GM23338 (cell line): ENCODE data around the gene PRR14L. TPM values are rescaled to one million over a fixed set of nuclear protein-coding genes. Genes with fewer than 3 reads are reported as not detected.

Experiments used
- ATAC-seq: fragments of 200-7000 bp; cut with Tn5 transposase; 3 replicates; pipeline ENCODE4 v1.9.1; 2020
- DNase-seq: peaks from one replicate; pipeline ENCODE4 v3.0.0-alpha.2; 2015; ENCODE audit warnings: low spot score
- H2AFZ ChIP-seq: fragments of 200-600 bp; sonication (generic); 2 replicates; pipeline ENCODE4 v1.8.0; 2016; ENCODE audit warnings: antibody characterized with exemption, mild to moderate bottlenecking, moderate library complexity
- H3F3A ChIP-seq: fragments of 200-600 bp; sonication (generic); replicated peaks from 2 replicates; pipeline ENCODE4 v1.8.0; 2017; ENCODE audit warnings: antibody characterized with exemption, mixed run types, low read depth
- H3K27ac ChIP-seq: fragments of 200-600 bp; sonication (generic); 2 replicates; pipeline ENCODE4 v1.6.1; 2016; ENCODE audit warnings: low read depth
- H3K27me3 ChIP-seq: fragments of 200-600 bp; sonication (generic); 2 replicates; pipeline ENCODE4 v1.8.0; 2016; ENCODE audit warnings: mild to moderate bottlenecking, mixed run types, moderate library complexity; ENCODE audit not compliant: insufficient read depth
- H3K36me3 ChIP-seq: fragments of 200-600 bp; sonication (generic); 2 replicates; pipeline ENCODE4 v1.8.0; 2016; ENCODE audit warnings: mild to moderate bottlenecking; ENCODE audit not compliant: insufficient read depth
- H3K4me1 ChIP-seq: fragments of 200-600 bp; sonication (generic); 2 replicates; pipeline ENCODE4 v1.8.0; 2016; ENCODE audit warnings: mild to moderate bottlenecking, moderate library complexity; ENCODE audit not compliant: insufficient read depth
- H3K4me2 ChIP-seq: fragments of 200-600 bp; sonication (generic); 2 replicates; pipeline ENCODE4 v1.7.1; 2017; ENCODE audit warnings: mixed run types
- H3K4me3 ChIP-seq: fragments of 200-600 bp; sonication (generic); 2 replicates; pipeline ENCODE4 v1.6.1; 2016; ENCODE audit warnings: mixed run types
- H3K79me2 ChIP-seq: fragments of 200-600 bp; sonication (generic); replicated peaks from 2 replicates; pipeline ENCODE4 v1.8.0; 2017; ENCODE audit warnings: mild to moderate bottlenecking; ENCODE audit not compliant: insufficient read depth
- H3K9me2 ChIP-seq: fragments of 200-600 bp; sonication (generic); 2 replicates; pipeline ENCODE4 v1.8.0; 2017; ENCODE audit not compliant: insufficient read depth
- H4K20me1 ChIP-seq: fragments of 200-600 bp; sonication (generic); replicated peaks from 2 replicates; pipeline ENCODE4 v1.8.0; 2017; ENCODE audit warnings: mild to moderate bottlenecking; ENCODE audit not compliant: insufficient read depth
- H3K27ac Mint-ChIP-seq: 2 replicates; pipeline ENCODE4 v1.8.0; 2020; ENCODE audit warnings: inconsistent platforms, mild to moderate bottlenecking, moderate library complexity, mixed read lengths
- H3K27me3 Mint-ChIP-seq: 3 replicates; pipeline ENCODE4 v1.8.0; 2022; ENCODE audit warnings: low read depth, mild to moderate bottlenecking, moderate library complexity, mixed read lengths, inconsistent platforms; ENCODE audit not compliant: insufficient read depth, poor library complexity
- H3K36me3 Mint-ChIP-seq: 3 replicates; pipeline ENCODE4 v1.8.0; 2021; ENCODE audit warnings: low read depth, mild to moderate bottlenecking, inconsistent platforms, moderate library complexity, mixed read lengths
- H3K4me1 Mint-ChIP-seq: 3 replicates; pipeline ENCODE4 v1.8.0; 2020; ENCODE audit warnings: mild to moderate bottlenecking, inconsistent platforms, mixed read lengths
- H3K4me3 Mint-ChIP-seq: 3 replicates; pipeline ENCODE4 v1.8.0; 2021; ENCODE audit warnings: moderate library complexity, mild to moderate bottlenecking, inconsistent platforms, mixed read lengths
- H3K9me3 Mint-ChIP-seq: 3 replicates; pipeline ENCODE4 v1.8.0; 2020; ENCODE audit warnings: moderate library complexity, mild to moderate bottlenecking, inconsistent platforms, mixed read lengths
- CTCF ChIP-seq, 2 experiments: fragments of 200-600 bp in 1 of 2; sonication (generic) in 1 of 2; conservative IDR thresholded peaks; 2 replicates each; pipeline versions ENCODE4 v1.5.1 to v1.6.1; 2016 to 2017; ENCODE audit warnings: antibody characterized with exemption in 2 of 2, low read depth in 2 of 2, mild to moderate bottlenecking in 2 of 2, moderate library complexity in 1 of 2
- ETS1 ChIP-seq: IDR thresholded peaks from 2 replicates; pipeline ENCODE4 v1.6.1; 2016; ENCODE audit warnings: antibody characterized with exemption
- EZH2 ChIP-seq: fragments of 200-600 bp; sonication (generic); IDR thresholded peaks from one replicate; pipeline ENCODE4 v1.8.0; 2017; ENCODE audit warnings: antibody characterized with exemption, mild to moderate bottlenecking, low read depth; ENCODE audit not compliant: unreplicated experiment
- EZH2phosphoT487 ChIP-seq: fragments of 200-600 bp; sonication (generic); IDR thresholded peaks from one replicate; pipeline ENCODE4 v1.8.1; 2018; ENCODE audit warnings: antibody characterized with exemption; ENCODE audit not compliant: unreplicated experiment
- JUNB ChIP-seq: IDR thresholded peaks from one replicate; pipeline ENCODE4 v1.6.1; 2016; ENCODE audit warnings: antibody characterized with exemption; ENCODE audit not compliant: unreplicated experiment
- REST ChIP-seq: IDR thresholded peaks from one replicate; pipeline ENCODE4 v1.6.1; 2018; ENCODE audit warnings: antibody characterized with exemption; ENCODE audit not compliant: unreplicated experiment
- STAT1 ChIP-seq: IDR thresholded peaks from one replicate; pipeline ENCODE4 v1.6.1; 2016; ENCODE audit warnings: antibody characterized with exemption; ENCODE audit not compliant: unreplicated experiment
- ZNF114 ChIP-seq: fragments of 250-450 bp; sonication (Bioruptor Pico); IDR thresholded peaks from 2 replicates; pipeline ENCODE4 v1.5.0; 2020; ENCODE audit warnings: mild to moderate bottlenecking, moderate library complexity
- ZNF331 ChIP-seq: fragments of 250-450 bp; sonication (Bioruptor Pico); IDR thresholded peaks from 2 replicates; pipeline ENCODE4 v1.5.0; 2020; ENCODE audit warnings: low read depth, mild to moderate bottlenecking, moderate library complexity
- polyA plus RNA-seq: library from polyadenylated mRNA; unstranded; fragments of >200 nt; fragmentation: Nextera tagmentation; extraction: Ambion mirVana; gene quantifications from 2 replicates; pipeline ENCODE4 v1.2.1, GENCODE V29; 2016
- total RNA-seq: library from RNA; depleted of rRNA; stranded (reverse); fragments of >200 nt; shearing (Covaris generic); gene quantifications from 2 replicates; pipeline ENCODE4 v1.2.3, GENCODE V29; 2014

The PRR14L gene
- total and polyA plus RNA-seq, 2 experiments from 2014 or later: 46.3 to 54.0 TPM

- H2AFZ ChIP-seq: no peak overlapping the region
- Mint-ChIP-seq H3K4me1 (no peaks in the 10 kb centered on the region), H3K27ac (no peak overlapping the region), H3K4me3 (no peak overlapping the region), H3K36me3 (peaks cover 31% of the 10 kb centered on the region), H3K27me3 (peaks cover 2% of the 10 kb centered on the region), H3K9me3 (no peaks in the 10 kb centered on the region)
- H3K4me3 ChIP-seq: no peak overlapping the region
- no peaks in the 10 kb centered on the region for H3F3A ChIP-seq
- no peaks in the 10 kb centered on the region for H3K4me1 ChIP-seq
- H3K27me3 ChIP-seq: no peaks in the 10 kb centered on the region
- no peak for TF ChIP-seq ZNF114 (CRISPR knock-in tag)
- TF ChIP-seq EZH2phosphoT487: no peak
- no peak for TF ChIP-seq ETS1
- no peak for TF ChIP-seq JUNB
- no peak for TF ChIP-seq ZNF331 (CRISPR knock-in tag)
- no peak for TF ChIP-seq CTCF (conservative IDR thresholded peaks at IDR 0.05; ENCODE audit: low read depth in 2 of 2)
- no peak for TF ChIP-seq EZH2
- no peak for TF ChIP-seq STAT1
- H3K79me2 ChIP-seq: no peaks in the 10 kb centered on the region
- no peak overlapping the region for H3K27ac ChIP-seq
- ATAC-seq (no peak), DNase-seq (no peak)
- H3K4me2 ChIP-seq: no peak overlapping the region
- no peaks in the 10 kb centered on the region for H4K20me1 ChIP-seq
- H3K9me2 ChIP-seq: no peaks in the 10 kb centered on the region
- H3K36me3 ChIP-seq: peaks cover 17% of the 10 kb centered on the region
Measured at GRCh38 chr22:31682751-31683150, 67.2 kb downstream of the PRR14L start.

DNA sequence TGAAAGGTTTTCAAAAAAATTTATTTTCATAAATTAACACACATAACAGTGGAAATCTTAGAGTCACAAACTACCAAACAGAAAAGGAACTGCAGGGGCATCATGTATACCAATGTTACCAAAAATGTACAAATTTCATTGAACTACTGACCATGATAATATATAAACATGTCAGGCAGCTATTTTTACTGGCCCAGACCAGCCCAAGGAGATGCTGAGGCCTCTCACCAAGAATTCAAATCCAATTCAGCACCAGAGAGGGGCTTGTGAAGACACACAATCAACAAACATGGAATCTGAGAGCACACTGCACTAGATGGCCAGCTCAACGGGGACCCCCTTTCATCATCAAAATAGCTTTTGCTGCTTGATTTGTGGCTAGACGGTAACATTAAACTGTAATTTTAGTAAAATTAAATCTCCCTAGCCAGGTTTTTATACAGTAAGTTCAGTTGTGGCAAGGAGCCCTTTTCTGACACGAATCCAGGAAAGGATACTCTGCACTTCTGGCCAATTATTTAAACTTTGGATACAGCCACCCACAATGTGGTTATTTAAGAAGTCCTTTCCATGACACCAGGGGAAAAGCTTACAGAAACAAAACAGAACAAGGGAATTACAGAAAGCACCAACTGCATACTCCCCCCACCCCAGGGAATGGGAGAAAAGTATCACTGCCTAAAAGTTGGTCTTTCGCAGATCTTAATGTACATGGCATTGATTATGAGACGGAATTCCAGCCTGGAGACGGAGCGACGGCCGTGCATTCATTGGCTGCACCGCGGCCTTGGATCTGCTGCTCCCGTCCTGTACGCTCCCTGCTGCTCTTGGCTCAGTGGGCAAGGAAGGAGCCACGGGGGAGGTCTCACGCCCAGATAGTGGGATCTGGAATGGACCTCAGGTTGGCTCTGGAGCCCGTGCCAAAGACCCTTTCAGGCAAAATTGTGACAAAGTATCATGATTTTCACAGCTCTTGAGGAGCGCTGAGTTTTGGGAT lies 68.3 kb downstream of the PRR14L start:
- no peak for DNase-seq
- Mint-ChIP-seq H3K27ac (no peak overlapping the region; the same call in 1 of the 2 replicates), H3K4me3 (no peak overlapping the region), H3K4me1 (no peaks in the 10 kb centered on the region), H3K9me3 (no peaks in the 10 kb centered on the region; the same call in 2 of the 3 replicates), H3K27me3 (peaks cover 4% of the 10 kb centered on the region), H3K36me3 (peaks cover 20% of the 10 kb centered on the region)
- Histone ChIP-seq H2AFZ (no peak overlapping the region), H3K36me3 (peaks cover 10% of the 10 kb centered on the region), H4K20me1 (no peaks in the 10 kb centered on the region), H3K79me2 (no peaks in the 10 kb centered on the region), H3K4me3 (no peak overlapping the region), H3K4me2 (no peak overlapping the region), H3K4me1 (no peaks in the 10 kb centered on the region), H3F3A (no peaks in the 10 kb centered on the region), H3K9me2 (no peaks in the 10 kb centered on the region), H3K27me3 (no peaks in the 10 kb centered on the region), H3K27ac (no peak overlapping the region)
- no peak for ATAC-seq
- no peak for TF ChIP-seq ZNF331 (CRISPR knock-in tag)
- no peak for TF ChIP-seq EZH2
- no peak for TF ChIP-seq EZH2phosphoT487
- no peak for TF ChIP-seq REST
